Measurements from ENCODE around the gene COL18A1.

COL18A1 gene

DNA sequence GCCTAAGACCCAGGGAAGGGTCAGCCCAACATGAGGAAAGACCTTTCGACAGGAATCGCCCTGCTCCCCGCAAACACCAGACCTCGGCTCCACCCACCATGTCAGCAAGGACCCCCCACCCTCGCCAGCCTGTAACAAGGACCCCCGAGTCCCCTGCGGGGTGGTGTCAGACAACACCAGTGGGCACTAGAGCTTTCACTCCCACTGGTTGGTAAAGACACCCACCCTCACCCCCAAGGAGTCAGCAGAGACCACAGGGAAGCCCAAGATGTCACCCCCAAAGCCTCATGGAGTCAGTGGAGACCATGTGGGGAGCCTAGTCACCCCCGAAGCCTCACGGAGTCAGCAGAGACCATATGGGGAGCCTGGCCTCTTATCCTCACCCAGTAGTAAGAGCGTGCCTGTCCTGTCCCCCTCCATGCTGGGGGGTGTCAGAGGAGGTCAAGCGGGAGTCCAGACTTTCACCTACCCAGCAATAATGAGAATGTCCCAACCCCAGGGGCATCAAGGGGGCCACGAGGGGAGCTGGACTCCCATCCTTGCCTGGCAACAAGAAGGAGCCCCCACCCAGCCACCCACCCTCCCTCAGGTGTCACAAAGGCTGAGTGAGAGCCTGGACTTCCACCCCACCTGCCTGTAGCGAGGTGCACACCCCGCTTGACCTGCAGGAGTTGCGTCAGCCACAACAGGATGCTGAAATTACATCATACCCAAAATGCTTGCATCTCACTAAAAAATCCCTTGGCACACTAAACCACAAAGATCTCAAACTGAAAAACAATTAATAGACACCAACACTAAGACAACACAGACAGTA, 112.5 kb downstream of the COL18A1 start:
- peak; percentile 75 for DNase-seq (ENCODE audit: low spot score)
- TF ChIP-seq, protein P1, sequence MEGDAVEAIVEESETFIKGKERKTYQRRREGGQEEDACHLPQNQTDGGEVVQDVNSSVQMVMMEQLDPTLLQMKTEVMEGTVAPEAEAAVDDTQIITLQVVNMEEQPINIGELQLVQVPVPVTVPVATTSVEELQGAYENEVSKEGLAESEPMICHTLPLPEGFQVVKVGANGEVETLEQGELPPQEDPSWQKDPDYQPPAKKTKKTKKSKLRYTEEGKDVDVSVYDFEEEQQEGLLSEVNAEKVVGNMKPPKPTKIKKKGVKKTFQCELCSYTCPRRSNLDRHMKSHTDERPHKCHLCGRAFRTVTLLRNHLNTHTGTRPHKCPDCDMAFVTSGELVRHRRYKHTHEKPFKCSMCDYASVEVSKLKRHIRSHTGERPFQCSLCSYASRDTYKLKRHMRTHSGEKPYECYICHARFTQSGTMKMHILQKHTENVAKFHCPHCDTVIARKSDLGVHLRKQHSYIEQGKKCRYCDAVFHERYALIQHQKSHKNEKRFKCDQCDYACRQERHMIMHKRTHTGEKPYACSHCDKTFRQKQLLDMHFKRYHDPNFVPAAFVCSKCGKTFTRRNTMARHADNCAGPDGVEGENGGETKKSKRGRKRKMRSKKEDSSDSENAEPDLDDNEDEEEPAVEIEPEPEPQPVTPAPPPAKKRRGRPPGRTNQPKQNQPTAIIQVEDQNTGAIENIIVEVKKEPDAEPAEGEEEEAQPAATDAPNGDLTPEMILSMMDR (IDR thresholded peaks at IDR 0.05; ENCODE audit: extremely low read depth, insufficient read depth, missing control alignments) = no peak
- in situ Hi-C loops (cut with MboI; ENCODE audit: low pct_unique_long_range_greater_than_20kb, low sequenced_read_pairs, unreplicated experiment) = no loop called here

- TF ChIP-seq, protein P1 (IDR thresholded peaks at IDR 0.05; ENCODE audit: extremely low read depth, insufficient read depth, missing control alignments) = no peak
- in situ Hi-C loops (cut with MboI; ENCODE audit: low pct_unique_long_range_greater_than_20kb, low sequenced_read_pairs, unreplicated experiment) = no loop called here
- DNase-seq (ENCODE audit: low spot score) = no peak
Measured at GRCh38 chr21:45518742-45519141, 113.8 kb downstream of the COL18A1 start.

DNA sequence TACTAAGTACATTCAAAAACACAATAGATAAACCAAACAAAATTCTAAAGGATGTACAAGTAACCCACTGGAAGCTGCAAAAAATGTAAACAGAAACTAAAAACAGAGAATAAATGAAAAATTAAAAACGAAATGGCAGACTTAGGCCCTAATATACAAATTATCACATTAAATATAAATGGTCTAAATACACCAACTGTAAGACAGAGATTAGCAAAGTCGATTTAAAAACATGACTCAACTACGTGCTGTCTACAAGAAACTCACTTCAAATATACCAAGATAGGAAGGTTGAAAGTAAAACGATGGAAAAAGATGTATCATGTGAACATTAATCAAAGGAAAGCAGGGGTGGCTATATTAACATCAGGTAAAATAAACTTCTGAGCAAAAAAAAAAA, 114.2 kb downstream of the COL18A1 start:
- no peak for DNase-seq (ENCODE audit: low spot score)
- TF ChIP-seq, protein P1 (IDR thresholded peaks at IDR 0.05; ENCODE audit: extremely low read depth, insufficient read depth, missing control alignments) = no peak
- in situ Hi-C loops (cut with MboI; ENCODE audit: low pct_unique_long_range_greater_than_20kb, low sequenced_read_pairs, unreplicated experiment) = no loop called here

DNA sequence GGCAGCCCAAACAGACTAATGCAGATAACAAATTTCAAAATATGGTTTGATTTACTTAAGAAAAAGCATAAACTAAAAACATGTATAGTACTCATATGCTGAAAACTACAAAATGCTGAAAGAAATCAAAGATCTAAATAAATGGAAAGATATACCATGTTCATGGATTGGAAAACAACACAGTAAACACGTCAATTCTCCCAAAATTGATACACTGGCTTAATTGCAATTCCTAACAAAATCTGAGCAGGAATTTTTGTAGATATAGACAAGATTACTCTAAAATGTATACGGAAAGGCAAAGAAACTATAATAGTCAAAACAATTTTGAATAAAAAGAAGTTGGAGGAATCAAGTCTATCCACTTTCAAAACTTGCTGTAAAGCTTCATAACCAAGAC, 116.3 kb downstream of the COL18A1 start:
- TF ChIP-seq, protein P1 (IDR thresholded peaks at IDR 0.05; ENCODE audit: extremely low read depth, insufficient read depth, missing control alignments) = no peak
- DNase-seq (ENCODE audit: low spot score) = no peak
- in situ Hi-C loops (cut with MboI; ENCODE audit: low pct_unique_long_range_greater_than_20kb, low sequenced_read_pairs, unreplicated experiment) = no loop called here

GRCh38 chr21:45522381-45522780, 117.4 kb downstream of the COL18A1 start:
- TF ChIP-seq, protein P1 (IDR thresholded peaks at IDR 0.05; ENCODE audit: extremely low read depth, insufficient read depth, missing control alignments) = no peak
- no peak for DNase-seq (ENCODE audit: low spot score)
- in situ Hi-C loops (cut with MboI; ENCODE audit: low pct_unique_long_range_greater_than_20kb, low sequenced_read_pairs, unreplicated experiment) = no loop called here

DNA sequence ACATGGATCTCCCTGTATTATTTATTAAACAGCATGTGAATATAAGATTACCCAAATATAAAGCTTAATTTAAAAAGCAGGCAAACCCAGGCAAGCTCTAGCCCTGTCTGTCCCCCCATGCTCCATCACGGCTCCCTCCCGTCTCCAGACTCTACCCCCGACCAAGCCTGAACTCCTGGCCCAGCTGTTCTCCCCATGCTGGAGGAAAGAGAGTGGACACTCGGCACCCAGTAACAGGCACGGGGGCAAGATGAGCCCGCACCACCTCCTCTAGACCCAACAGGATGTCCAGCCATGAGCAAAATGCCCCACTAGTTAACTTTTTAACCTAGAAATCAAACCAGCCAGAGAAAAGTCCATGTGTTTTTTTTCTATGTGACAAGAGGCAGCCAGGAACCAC, 118.0 kb downstream of the COL18A1 start:
- in situ Hi-C loops (cut with MboI; ENCODE audit: low pct_unique_long_range_greater_than_20kb, low sequenced_read_pairs, unreplicated experiment) = no loop called here
- DNase-seq (ENCODE audit: low spot score) = no peak
- TF ChIP-seq, protein P1 (IDR thresholded peaks at IDR 0.05; ENCODE audit: extremely low read depth, insufficient read depth, missing control alignments) = no peak
